ENCODE data around the gene JCAD.

DNA sequence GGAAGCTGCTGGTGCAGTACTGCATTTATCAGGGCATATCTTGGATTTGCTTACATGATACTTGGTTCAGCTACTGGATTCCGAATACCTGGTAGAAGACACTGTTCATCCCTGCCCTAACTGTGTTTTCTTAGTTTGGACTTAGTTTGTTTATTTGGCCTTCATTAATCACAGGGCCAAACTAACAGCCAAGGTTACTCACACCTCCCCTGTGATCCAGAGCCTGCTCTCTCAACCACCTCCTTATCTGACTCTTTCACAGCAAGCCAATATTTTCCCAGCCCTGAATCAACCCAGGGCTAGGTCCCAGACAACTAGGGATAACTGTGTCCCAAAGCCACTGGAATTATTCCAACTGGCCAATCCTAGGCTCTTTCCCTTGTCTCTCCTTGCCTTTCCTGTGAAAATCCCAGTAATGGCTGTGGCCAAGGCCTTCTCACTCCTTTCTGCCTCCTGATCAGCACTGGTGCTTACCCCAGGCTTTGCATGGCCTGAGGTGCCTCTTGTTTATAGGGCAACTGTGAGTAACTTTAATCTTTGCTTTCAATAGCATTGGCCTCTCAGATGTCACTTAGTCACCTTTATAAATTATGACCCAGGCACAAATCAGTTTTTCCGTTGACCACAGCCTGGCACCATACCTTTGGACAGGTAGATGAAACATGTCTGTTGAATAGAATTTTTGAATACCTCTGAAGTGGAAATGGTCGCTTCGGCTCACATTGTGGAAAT lies 9.3 kb upstream of the JCAD start:
- TF ChIP-seq, protein P1, sequence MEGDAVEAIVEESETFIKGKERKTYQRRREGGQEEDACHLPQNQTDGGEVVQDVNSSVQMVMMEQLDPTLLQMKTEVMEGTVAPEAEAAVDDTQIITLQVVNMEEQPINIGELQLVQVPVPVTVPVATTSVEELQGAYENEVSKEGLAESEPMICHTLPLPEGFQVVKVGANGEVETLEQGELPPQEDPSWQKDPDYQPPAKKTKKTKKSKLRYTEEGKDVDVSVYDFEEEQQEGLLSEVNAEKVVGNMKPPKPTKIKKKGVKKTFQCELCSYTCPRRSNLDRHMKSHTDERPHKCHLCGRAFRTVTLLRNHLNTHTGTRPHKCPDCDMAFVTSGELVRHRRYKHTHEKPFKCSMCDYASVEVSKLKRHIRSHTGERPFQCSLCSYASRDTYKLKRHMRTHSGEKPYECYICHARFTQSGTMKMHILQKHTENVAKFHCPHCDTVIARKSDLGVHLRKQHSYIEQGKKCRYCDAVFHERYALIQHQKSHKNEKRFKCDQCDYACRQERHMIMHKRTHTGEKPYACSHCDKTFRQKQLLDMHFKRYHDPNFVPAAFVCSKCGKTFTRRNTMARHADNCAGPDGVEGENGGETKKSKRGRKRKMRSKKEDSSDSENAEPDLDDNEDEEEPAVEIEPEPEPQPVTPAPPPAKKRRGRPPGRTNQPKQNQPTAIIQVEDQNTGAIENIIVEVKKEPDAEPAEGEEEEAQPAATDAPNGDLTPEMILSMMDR (IDR thresholded peaks at IDR 0.05) = no peak
- no peak for TF ChIP-seq POLR2A (IDR thresholded peaks at IDR 0.05)
